ENCODE data around the gene SYPL2.
A peak's percentile ranks its signal among the peaks of the same experiment; 100 is the strongest.
"Not testable (repeated sequence)": the region's sequence is repeated elsewhere in the genome, so short reads cannot be mapped to it uniquely, and the experiment has no call there.

The SYPL2 gene

GRCh38 chr1:109466452-109467300 is at the start of gene SYPL2:
Gene SYPL2 (plus strand): TSS chr1:109466546. CDS start chr1:109466844, 298 bp downstream.
- DNase-seq: no peak

GRCh38 chr1:109423498-109423897 is 42.8 kb upstream of the SYPL2 start:
- DNase-seq: no peak

- peak; percentile 29 to 53 for DNase-seq
These were observed 40.7 kb upstream of the SYPL2 start for GRCh38 chr1:109425391-109426280.

GRCh38 chr1:109426281-109427170 is 39.8 kb upstream of the SYPL2 start, which contains the start of gene PSMA5:
Gene PSMA5 (minus strand): TSS chr1:109426448. CDS start chr1:109426330, 118 bp downstream.
- DNase-seq: peak; percentile 98 to 99

- DNase-seq: no peak
These were observed 39.2 kb upstream of the SYPL2 start for GRCh38 chr1:109427171-109427467.

- no peak for DNase-seq
These were observed 34.0 kb upstream of the SYPL2 start for GRCh38 chr1:109432336-109432735.

GRCh38 chr1:109433322-109433721 is 33.0 kb upstream of the SYPL2 start:
- DNase-seq: no peak

GRCh38 chr1:109434484-109434883 is 31.9 kb upstream of the SYPL2 start:
- no peak for DNase-seq

GRCh38 chr1:109438798-109439297 is 27.5 kb upstream of the SYPL2 start:
- DNase-seq: no peak

GRCh38 chr1:109441069-109441468 is 25.3 kb upstream of the SYPL2 start:
- no peak for DNase-seq

- no peak for DNase-seq
These were observed 22.9 kb upstream of the SYPL2 start for GRCh38 chr1:109443476-109443875.

GRCh38 chr1:109444346-109444745 is 22.0 kb upstream of the SYPL2 start:
- DNase-seq: no peak

GRCh38 chr1:109445949-109446695 is 20.2 kb upstream of the SYPL2 start:
- DNase-seq: not testable (repeated sequence)

GRCh38 chr1:109447524-109447923 is 18.8 kb upstream of the SYPL2 start:
- DNase-seq: no peak

- DNase-seq: no peak
These were observed 11.7 kb upstream of the SYPL2 start for GRCh38 chr1:109454497-109455133.

GRCh38 chr1:109457819-109458218 is 8.5 kb upstream of the SYPL2 start:
- DNase-seq: no peak

- no peak for DNase-seq
These were observed 258 bp upstream of the SYPL2 start for GRCh38 chr1:109466125-109466451.

- DNase-seq: no peak
These were observed 993 bp downstream of the SYPL2 start for GRCh38 chr1:109467301-109467777.

- no peak for DNase-seq
These were observed 1.7 kb downstream of the SYPL2 start for GRCh38 chr1:109468061-109468460.

- DNase-seq: no peak
These were observed 2.6 kb downstream of the SYPL2 start for GRCh38 chr1:109468903-109469302.

GRCh38 chr1:109470245-109470644 is 3.9 kb downstream of the SYPL2 start:
- DNase-seq: no peak

Measured in AML-193 (cell line).